DOHH2 (cell line): ENCODE data around the gene THBS1.

Source experiments
- H3F3A ChIP-seq: fragments of 200-600 bp; sonication (generic), shearing (Covaris generic); 2 replicates; pipeline ENCODE4 v1.6.0; 2016; ENCODE audit warnings: antibody characterized with exemption, mild to moderate bottlenecking; ENCODE audit not compliant: control insufficient read depth, insufficient read depth
- H3K27ac ChIP-seq: fragments of 200-600 bp; sonication (generic); 2 replicates; pipeline ENCODE4 v1.5.1; 2014; ENCODE audit warnings: low read depth, mild to moderate bottlenecking, low read length, moderate library complexity
- H3K27me3 ChIP-seq: fragments of 200-600 bp; sonication (generic); 2 replicates; pipeline ENCODE4 v1.6.1; 2014; ENCODE audit warnings: mild to moderate bottlenecking, low read length, mixed read lengths; ENCODE audit not compliant: control insufficient read depth
- H3K36me3 ChIP-seq: fragments of 200-600 bp; sonication (generic); 2 replicates; pipeline ENCODE4 v1.6.1; 2014; ENCODE audit warnings: mild to moderate bottlenecking, low read length, moderate library complexity, mixed read lengths; ENCODE audit not compliant: control insufficient read depth
- H3K4me1 ChIP-seq: fragments of 200-600 bp; sonication (generic); 2 replicates; pipeline ENCODE4 v1.6.1; 2014; ENCODE audit warnings: mild to moderate bottlenecking, low read length, mixed read lengths; ENCODE audit not compliant: control insufficient read depth
- H3K4me2 ChIP-seq: fragments of 200-600 bp; sonication (generic); 2 replicates; pipeline ENCODE4 v1.6.0; 2014; ENCODE audit warnings: mild to moderate bottlenecking, low read length, moderate library complexity
- H3K4me3 ChIP-seq: fragments of 200-600 bp; sonication (generic); 2 replicates; pipeline ENCODE4 v1.5.1; 2014; ENCODE audit warnings: mild to moderate bottlenecking, low read length, mixed read lengths
- H3K79me2 ChIP-seq: fragments of 200-600 bp; sonication (generic); 2 replicates; pipeline ENCODE4 v1.6.1; 2014; ENCODE audit warnings: mild to moderate bottlenecking, low read length, mixed read lengths; ENCODE audit not compliant: control insufficient read depth
- H3K9me2 ChIP-seq: fragments of 200-600 bp; sonication (generic); replicated peaks from 2 replicates; pipeline ENCODE4 v1.6.1; 2014; ENCODE audit warnings: mild to moderate bottlenecking, low read length, mixed read lengths; ENCODE audit not compliant: control insufficient read depth
- H3K9me3 ChIP-seq: fragments of 200-600 bp; sonication (generic); 2 replicates; pipeline ENCODE4 v1.6.1; 2014; ENCODE audit warnings: antibody characterized with exemption, low read length, mixed read lengths; ENCODE audit not compliant: control insufficient read depth, insufficient read depth
- H4K20me1 ChIP-seq: fragments of 200-600 bp; sonication (generic); 2 replicates; pipeline ENCODE4 v1.6.0; 2014; ENCODE audit warnings: low read depth, mild to moderate bottlenecking, antibody characterized with exemption, low read length, moderate library complexity; ENCODE audit not compliant: control insufficient read depth, insufficient read depth
- EZH2phosphoT487 ChIP-seq: fragments of 200-600 bp; sonication (generic); IDR thresholded peaks from 2 replicates; pipeline ENCODE4 v1.6.1; 2017; ENCODE audit warnings: borderline replicate concordance, mild to moderate bottlenecking, antibody characterized with exemption, low read length, moderate library complexity, mixed read lengths
- TF ChIP-seq, protein P1 (sequence below): fragments of 200-600 bp; sonication (generic); IDR thresholded peaks from one replicate; pipeline ENCODE4 v1.5.1; 2014; ENCODE audit warnings: antibody characterized with exemption, mild to moderate bottlenecking, low read depth, low read length; ENCODE audit not compliant: poor library complexity, severe bottlenecking

Gene THBS1

DNA sequence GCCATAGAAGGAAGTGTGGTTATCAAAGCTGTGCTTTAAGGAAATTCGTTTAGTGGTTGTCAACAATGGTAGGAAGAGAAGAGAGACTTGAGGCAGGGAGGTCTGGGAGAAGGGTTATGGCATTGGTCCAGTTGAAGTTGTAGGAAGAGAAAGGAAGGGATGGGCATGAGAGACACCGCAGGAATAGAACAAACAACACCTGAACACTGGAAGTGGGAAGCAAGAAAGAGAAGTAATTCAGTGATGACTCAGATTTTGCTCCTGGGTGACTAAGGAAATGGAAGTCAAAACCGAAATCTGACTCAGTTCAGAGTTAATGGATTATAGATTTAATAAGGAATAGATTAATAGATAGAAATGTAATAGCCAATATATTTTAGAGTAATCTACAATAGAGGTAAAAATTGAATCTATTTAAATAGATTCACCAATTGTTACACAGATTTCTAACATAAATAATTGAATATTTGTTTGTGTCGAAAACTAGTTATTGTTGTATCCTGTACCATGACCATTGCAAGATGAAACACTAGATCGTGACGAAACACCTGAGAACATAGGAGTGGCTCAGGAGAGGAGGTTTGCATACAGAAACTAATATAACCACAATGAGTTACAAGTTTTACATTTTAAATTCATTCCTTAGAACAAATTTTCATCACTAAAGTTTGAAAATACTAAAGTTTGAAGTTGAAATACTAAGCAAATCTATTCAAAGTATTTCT lies 36.0 kb downstream of the THBS1 start:
- Histone ChIP-seq H3K27me3 (no peaks in the 10 kb centered on the region), H3K9me2 (no peaks in the 10 kb centered on the region), H3K4me2 (no peak overlapping the region), H4K20me1 (no peaks in the 10 kb centered on the region), H3K4me3 (no peak overlapping the region), H3F3A (no peaks in the 10 kb centered on the region), H3K36me3 (no peaks in the 10 kb centered on the region), H3K79me2 (no peaks in the 10 kb centered on the region), H3K4me1 (no peaks in the 10 kb centered on the region), H3K27ac (no peak overlapping the region), H3K9me3 (no peaks in the 10 kb centered on the region)
- TF ChIP-seq EZH2phosphoT487: no peak
- TF ChIP-seq, protein P1, sequence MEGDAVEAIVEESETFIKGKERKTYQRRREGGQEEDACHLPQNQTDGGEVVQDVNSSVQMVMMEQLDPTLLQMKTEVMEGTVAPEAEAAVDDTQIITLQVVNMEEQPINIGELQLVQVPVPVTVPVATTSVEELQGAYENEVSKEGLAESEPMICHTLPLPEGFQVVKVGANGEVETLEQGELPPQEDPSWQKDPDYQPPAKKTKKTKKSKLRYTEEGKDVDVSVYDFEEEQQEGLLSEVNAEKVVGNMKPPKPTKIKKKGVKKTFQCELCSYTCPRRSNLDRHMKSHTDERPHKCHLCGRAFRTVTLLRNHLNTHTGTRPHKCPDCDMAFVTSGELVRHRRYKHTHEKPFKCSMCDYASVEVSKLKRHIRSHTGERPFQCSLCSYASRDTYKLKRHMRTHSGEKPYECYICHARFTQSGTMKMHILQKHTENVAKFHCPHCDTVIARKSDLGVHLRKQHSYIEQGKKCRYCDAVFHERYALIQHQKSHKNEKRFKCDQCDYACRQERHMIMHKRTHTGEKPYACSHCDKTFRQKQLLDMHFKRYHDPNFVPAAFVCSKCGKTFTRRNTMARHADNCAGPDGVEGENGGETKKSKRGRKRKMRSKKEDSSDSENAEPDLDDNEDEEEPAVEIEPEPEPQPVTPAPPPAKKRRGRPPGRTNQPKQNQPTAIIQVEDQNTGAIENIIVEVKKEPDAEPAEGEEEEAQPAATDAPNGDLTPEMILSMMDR: no peak

DNA sequence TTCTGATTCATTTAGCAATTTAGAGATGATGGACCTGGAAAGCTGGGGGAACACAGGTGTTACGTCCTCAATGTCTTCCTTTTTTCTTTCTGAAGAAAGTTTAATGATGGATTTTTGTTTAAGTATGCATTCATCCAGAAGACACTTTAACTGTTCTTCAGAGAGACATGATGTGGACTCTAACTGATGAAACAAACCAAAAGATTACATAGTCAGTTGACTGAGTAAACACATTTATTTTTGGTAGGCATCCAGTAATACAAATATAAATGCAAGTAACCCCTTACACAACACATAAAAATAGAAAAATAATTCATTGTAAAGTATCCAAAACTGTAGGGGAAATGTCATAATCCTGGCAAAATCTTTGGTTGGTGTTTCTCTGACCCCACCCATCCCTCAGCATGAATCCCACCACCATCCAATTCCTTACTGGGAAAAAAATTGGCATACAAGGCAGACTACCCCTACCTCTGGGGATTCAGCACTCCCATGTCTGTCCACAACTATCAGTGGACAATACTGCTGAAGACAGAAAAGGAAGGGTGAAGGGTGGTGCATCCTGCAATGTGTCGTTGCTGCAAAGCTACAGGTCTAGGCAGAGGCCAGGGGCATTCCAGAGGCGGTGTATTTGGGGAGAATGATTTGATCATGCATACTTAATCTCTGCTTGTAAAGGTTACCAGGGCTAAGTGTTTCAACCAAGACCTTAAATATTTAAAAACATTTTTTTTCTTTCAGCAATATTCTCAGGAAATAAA lies 37.4 kb downstream of the THBS1 start:
- H3K27me3 ChIP-seq: 0 out of 2 replicates have a peak, but pooled peaks cover 2% of the 10 kb centered on the region
- H3K9me2 ChIP-seq: no peaks in the 10 kb centered on the region
- H3K4me3 ChIP-seq: no peak overlapping the region
- no peak overlapping the region for H3K27ac ChIP-seq
- no peaks in the 10 kb centered on the region for H4K20me1 ChIP-seq
- no peaks in the 10 kb centered on the region for H3K4me1 ChIP-seq
- TF ChIP-seq, protein P1: no peak
- no peak for TF ChIP-seq EZH2phosphoT487
- no peaks in the 10 kb centered on the region for H3K36me3 ChIP-seq
- no peaks in the 10 kb centered on the region for H3F3A ChIP-seq
- H3K4me2 ChIP-seq: no peak overlapping the region
- no peaks in the 10 kb centered on the region for H3K9me3 ChIP-seq
- no peaks in the 10 kb centered on the region for H3K79me2 ChIP-seq

DNA sequence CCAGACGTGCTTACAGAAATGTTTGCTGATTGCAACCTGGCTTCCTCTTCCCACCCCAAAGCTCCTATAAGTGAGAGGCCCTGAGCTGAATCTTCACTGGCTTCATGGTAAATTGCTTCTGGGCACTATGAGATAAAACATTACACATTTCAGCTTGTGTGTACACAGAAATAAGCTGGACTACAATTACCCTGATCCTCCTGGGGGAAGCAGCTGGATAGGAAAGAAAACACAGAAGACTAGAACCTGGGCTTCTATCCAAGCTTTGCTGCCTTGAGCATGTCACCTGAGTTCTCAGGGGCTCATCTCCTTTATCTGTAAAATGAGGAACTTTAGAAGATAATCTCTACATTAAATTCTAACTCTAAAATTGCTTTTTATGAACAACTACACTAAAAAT lies 40.3 kb downstream of the THBS1 start:
- H3K9me2 ChIP-seq: no peaks in the 10 kb centered on the region

More for the DNA sequence above, 40.3 kb downstream of the THBS1 start:
- TF ChIP-seq EZH2phosphoT487: no peak
- TF ChIP-seq, protein P1: no peak
- H3K9me3 ChIP-seq: no peaks in the 10 kb centered on the region
- H3K4me1 ChIP-seq: no peaks in the 10 kb centered on the region
- no peaks in the 10 kb centered on the region for H4K20me1 ChIP-seq
- no peak overlapping the region for H3K27ac ChIP-seq
- H3K79me2 ChIP-seq: no peaks in the 10 kb centered on the region
- no peak overlapping the region for H3K4me3 ChIP-seq
- H3K36me3 ChIP-seq: no peaks in the 10 kb centered on the region
- H3F3A ChIP-seq: no peaks in the 10 kb centered on the region
- 0 out of 2 replicates have a peak, but pooled peaks cover 2% of the 10 kb centered on the region for H3K27me3 ChIP-seq
- no peak overlapping the region for H3K4me2 ChIP-seq
